HG03175 (cell line): Measurements from ENCODE around the gene GALNTL6.

Experiments used
- ATAC-seq: cut with Tn5 transposase; IDR thresholded peaks from one replicate; pipeline ENCODE4 v1.9.1; 2021; ENCODE audit warnings: mild to moderate bottlenecking, moderate library complexity; ENCODE audit not compliant: unreplicated experiment

Gene GALNTL6

DNA sequence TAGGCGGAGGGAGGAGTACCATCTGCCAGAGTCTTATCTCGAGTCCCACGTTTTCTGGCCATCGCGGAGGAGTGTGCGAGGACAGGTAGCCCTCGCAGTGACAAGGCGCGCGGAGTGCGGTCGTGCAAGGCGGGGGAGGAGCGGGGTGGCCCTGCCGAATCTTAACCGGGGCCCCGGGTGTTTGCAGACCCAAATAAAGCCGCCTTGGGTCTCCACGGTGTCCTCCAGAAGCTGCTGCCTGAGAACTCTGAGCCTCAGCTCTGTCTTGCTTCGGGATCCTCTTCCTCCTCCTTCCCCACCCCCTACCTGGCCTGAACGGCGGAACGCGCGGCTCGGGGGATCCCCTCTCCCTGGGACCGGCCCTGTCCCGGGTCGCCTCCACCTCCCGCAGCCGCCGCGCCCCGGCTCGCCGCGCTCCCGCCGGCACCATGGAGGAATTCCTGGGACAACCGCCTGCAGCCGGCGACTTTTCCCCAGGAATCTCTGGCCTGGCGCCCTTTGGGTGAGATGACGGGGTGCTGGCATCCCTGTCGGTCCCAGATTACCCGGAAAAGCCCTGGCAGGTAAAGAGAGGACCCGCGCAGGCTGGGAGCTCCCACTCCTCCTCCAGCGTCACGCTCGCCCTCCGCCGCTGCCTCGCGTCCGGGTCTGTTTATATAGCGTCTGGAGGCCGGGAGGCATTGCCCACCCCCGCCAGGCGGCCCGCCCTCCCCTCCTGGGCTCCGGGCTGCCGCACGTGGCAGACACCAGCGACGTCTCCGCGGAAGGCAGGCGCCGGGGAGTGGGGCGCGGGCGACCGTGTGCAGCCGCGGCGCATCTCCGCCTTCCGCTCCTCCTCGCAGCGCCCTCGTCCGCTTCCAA lies at the start of gene GALNTL6:
Gene GALNTL6 (plus strand): TSS at position 740 of the 861 bp plus-strand sequence.
- ATAC-seq, result peak; percentile 45

DNA sequence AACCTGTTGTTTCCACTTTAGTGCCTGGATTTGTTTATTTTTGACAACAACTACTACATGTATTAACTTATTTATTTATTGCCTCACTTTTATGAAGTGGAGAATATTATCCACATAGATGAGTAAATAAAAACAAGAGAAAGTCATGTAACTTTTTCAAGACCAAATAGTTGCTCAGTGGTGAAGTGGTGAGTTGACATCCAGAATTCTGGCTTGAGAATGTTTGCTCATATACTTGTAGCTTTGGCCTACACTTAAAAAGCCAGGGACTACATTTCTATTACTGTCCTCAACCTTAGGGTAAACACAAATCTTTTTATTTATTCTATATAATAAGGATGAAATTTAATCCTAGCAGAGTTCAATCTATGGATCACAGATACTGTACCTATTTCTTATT lies 47.7 kb upstream of the GALNTL6 start:
- ATAC-seq, result no peak

DNA sequence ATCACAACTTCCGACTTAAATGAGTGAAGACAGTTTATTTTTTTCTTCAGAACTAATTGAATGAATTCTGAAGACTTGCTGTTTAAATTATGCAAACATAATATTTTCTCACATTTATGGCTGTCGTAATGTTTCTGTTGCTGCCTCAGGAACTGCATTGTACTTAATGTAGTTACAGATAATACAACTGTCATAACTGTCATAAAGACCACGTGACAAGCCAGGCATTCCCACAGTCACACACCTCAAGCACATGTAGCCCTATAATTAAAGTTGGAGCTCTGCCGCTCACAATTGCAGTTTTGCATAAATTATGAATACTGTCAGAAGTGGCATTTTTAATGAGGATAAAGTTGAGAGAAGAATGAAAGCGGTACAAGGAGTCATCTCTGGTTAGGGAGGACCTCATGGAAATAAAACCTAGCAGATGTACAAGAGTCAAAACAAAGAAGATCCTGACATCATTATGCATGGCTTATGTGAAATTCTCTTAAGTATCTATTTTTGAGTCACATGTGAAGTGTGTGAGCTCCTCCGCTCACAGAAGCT lies 38.5 kb upstream of the GALNTL6 start:
- no peak for ATAC-seq

DNA sequence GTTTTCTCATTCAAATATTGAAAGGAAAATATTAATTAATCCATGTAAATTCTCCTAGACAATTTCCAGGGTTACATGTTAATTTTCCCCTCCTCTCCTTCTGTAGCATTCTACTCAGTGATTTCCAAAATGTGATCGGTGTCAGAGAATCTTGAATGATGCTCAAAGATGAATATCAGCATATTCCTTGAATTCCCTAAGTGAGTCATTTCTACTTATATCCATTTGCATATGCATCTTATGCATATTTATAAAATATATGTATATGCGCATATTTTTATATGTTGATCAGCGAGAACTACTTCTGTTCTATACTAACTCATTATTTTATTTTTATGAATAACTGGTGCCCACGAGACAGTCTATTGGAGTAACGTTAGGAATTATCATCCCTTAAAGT lies 33.9 kb upstream of the GALNTL6 start:
- no peak for ATAC-seq

DNA sequence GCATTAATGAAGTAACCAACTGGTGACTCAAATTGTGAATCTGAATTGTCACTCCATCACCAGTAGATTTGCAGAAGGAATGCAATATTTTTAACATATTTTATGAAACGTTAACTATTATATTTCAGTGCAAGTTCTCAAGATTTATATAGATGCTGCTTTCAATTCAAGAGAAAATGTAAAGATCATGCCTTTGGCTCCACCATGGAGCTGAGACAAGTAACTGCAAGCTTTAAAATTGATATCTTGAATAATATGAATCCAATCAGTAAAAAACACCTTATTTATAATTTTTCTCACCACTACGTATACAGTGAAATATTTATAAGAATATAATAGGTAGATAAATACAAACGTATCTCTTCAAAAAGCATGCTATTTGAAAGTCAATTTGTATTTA lies 27.8 kb upstream of the GALNTL6 start:
- ATAC-seq, result no peak

DNA sequence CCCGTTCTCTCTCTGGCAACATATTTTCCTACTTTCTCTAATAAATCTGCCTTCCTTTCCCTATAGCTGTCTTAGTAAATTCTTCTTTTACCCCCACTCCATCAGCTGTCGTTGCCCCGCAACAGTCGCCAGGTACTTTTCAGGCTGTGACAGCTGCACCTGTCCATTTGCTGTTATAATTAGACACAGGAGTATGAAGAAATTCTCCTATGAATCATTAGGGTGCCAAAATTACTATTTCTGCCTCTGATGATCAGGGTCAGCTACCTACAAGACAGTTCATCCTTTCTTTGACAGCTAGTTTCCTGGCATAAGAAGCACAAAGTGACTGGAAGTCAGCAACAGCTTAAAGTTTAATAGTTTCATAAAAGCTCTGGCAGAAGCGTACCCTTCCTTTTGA lies 19.5 kb upstream of the GALNTL6 start:
- no peak for ATAC-seq

DNA sequence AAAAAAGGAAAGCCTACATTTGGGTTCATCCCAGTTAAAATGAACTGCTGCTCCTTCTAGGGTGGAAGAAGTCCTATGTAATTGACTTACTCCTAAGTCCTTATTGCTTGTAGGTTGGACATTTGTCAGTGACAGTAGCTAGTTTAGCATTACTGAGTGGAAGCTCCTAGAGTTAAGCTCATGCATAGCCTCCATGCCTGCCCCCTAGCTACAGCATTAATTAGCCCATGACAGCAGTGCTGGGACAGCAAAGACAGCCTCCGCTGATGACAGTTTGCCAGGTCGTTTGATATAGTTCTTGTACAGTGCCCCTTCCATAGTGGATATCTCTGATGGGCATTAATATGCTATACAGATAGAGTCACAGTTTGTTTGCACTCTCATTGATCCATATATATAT lies 18.7 kb upstream of the GALNTL6 start:
- no peak for ATAC-seq

DNA sequence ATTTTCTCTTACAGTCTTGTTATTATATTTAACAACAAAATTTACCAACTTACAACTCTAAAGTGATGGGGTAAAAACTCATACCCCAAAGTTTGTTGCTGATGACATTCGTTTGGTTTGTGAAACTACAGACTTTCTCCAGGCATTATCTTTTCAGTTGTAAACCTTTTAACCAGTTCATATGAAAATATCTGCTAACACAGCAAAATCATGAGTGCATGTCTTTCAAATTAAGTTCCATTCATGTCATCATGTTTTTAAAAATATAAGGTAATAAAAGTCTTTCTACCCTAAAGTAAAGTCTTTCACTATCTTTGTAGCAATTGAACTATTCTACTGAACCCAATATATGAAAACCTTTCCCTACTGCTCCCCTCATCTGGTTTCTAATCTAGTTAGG lies 3.4 kb upstream of the GALNTL6 start:
- no peak for ATAC-seq

DNA sequence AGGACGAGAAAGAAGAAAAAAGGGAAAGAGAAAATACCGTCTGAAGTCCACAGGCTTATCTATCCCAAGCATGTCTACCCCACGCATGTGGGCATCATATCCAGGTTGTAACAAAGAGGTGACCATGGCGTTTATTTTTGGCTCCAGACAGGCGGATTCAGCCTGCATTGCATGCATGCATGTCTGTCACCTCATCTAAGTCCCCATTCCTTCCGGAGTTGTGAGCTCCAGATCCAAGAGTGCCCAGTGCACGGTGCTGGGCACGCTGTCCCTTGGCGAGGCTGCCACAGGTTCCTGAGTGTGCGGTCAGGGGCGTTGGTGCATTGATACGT lies 905 bp upstream of the GALNTL6 start:
- peak; percentile 7 for ATAC-seq

DNA sequence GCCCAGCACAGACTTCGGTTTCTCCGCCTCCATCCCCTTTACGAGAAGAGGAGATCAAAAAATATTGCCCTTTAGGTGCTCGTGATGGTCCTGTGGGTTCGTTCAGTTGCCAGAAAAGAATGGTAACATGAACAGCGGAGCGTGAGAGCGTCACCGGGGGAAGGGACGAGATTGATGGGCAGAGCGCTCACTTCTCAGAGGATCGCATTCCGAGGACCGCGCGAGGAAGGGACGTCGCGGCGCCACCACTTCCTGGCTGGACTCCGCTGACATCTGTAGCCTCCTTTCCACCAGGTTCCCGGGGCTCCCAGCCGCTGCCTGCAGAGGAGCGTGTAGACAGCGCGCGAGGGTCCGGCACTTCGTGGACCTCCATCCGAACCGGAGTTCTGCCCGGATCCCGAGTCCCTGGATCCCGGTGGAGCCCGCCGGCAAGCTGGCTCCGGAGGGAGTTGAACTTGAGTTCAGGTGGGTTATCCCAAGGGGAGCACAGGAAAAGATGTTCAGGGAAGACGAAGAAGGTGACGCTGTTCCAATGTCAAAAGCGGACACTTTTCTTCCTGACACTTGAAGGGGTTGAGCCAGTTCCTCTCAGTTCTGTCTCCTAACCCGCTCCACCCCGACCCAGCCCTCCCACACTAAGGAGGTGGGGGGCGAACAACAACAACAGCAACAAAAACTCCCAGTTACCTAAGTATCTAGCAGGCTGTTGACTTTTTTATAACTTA lies 484 bp downstream of the GALNTL6 start:
- ATAC-seq, result peak; percentile 9

DNA sequence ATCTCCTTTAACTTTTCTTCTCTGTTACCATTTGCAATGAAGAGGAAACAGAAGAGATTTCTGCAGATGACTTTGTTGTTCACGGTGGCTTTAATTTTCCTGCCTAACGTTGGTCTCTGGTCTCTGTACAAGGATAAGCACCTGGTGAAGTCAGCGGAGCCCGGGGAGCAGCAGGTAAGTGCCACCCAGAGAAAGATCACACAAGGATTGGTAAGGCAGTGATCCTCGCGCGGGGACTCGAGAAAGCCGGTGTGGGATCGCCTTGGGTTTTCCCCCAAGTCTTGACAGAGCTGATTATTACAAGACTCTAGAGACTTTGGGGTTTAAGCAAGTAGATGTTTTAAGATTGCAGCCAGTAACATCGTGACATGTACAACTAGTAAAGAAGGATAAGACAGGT lies 1.3 kb downstream of the GALNTL6 start:
- no peak for ATAC-seq

DNA sequence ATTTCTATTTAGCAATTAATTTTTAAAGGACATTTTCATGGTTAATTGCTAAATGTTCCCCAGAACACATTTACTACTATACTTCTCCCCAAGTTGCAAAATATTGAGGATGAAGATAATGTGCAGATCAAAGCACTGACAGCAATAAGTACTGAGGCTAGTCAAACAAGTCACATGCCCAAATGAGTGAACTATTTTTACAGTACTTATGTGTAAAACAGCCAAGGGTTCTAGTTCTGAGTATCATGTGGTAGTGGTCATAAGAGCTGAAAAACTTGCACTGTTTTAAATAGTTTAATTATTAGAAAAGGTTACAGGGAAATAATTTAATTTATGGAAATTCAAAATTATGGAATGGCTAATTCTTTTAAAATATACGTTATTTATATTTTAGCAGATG lies 3.8 kb downstream of the GALNTL6 start:
- ATAC-seq, result peak; percentile 67

DNA sequence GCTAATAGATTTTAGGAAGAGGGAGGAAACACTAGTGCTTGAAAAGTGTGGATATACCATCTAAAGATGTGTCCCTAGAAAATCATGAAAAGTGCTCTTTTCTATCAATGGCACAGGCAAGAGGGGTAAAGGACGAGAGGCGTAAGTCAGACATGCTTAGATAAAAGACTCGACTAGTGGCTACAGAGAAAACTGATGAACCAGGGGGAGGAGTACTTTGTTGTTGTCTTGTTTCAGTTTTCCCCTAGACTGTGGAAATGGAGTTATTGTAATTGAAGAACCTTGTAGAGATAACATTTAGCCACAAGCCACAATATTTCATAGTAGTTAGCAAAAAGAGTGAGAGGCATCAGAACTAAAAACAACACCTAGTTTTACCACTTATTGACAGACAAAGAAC lies 21.4 kb downstream of the GALNTL6 start:
- ATAC-seq, result no peak

DNA sequence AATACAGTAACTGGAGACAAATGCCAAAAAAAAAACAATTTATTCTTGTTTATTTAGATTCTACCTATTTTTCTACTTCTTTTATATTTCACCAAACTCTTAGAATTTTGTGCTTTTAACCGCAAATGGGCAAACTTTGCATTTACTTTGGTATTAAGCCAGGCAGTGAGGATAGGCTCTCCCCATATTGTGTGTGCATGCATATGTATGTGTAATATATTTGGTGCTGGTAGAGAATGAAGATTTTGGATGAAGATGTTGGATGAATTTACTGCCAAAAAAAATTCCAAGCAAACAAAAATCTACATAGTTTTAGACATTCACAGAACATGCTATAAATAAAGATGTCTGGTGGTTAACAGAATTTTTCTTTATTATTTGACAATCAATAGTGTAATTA lies 30.3 kb downstream of the GALNTL6 start:
- ATAC-seq, result no peak

DNA sequence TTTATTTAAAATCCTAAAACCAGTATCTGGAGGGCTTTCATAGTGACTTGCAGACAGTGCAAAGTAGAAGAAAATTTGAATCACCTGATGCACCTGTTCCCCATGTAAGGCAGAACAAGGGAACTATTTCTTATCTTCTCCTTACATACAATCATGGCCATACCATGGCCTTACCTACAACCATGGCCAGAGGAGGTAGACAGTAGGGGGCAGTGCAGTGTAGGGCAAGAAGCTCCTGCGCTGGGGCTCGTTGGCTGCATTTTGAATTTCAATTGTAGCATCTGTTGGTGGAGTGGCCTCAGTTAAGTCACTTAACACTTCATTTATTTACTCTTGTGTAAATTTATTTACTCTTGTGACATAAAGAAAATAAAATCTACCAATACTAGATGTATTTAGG lies 33.0 kb downstream of the GALNTL6 start:
- ATAC-seq, result peak; percentile 68

DNA sequence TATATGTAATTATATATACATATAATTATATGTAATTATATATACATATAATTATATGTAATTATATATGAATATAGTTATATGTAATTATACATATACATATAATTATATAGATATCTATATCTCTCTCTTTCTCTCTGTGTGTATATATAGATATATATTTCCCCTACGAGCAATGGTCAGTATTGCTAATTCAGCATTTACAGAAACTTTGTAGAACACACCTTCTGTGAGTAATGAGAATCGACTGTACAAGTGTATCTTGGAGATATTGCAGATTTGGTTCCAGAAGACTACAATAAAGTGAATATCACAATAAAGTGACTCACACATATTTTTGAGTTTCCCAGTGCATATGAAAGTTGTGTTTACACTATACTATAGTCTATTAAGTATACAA lies 33.7 kb downstream of the GALNTL6 start:
- no peak for ATAC-seq

DNA sequence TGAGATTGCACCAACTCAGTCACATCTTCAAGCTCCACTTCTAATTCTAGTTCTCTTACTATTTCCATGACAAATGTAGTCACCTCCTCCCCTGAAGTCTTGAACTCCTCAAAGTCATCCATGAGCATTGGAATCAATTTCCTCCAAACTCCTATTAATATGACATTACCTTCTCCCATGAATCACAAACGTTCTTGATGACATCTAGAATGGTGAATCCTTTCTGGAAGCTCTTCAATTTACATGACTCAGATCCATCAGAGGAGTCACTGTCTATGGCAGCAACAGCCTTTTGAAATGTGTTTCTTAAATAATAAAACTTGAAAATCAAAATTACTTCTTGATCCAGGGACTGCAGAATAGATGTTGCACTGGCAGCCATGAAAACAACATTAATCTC lies 34.5 kb downstream of the GALNTL6 start:
- no peak for ATAC-seq

DNA sequence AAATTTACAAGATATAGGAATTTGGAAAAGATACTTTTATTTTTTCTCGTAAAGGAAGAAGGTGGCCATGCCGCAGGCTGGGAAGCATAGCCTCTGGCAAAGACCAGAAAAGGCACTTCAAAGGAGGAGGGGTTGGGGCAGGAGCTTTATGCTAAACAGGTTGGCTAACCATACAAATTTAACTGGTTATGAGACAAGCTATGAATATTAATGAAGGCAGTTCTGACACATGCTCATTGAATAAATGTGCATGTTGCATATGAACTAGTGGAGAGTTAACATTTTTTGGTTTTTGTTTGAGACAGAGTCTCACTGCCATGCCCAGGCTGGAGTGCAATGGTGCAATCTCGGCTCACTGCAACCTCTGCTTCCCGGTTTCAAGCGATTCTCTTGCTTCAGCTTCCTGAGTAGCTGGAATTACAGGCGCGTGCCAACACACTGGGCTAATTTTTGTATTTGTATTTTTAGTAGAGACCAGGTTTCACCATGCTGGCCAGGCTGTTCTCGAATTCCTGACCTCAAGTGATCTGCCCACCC lies 36.5 kb downstream of the GALNTL6 start:
- no peak for ATAC-seq

DNA sequence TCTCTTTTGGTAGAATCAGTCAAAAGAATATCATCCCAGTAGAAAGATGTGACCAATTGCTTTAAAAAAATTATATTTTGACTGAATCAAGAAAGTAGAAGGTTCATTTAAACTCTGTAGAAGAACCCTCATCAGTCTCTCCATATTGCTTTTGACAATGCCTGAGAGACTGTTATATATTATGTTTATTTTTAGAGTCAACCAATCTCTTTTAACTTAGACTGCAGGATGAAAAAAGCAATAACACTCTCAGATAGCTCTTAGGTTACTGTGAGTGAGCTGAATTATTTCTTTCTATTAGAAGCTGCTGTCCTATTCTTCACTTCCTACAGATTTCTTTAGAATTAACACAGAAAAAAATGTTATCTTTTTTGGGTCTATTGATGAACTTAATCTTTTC lies 38.1 kb downstream of the GALNTL6 start:
- ATAC-seq, result no peak

DNA sequence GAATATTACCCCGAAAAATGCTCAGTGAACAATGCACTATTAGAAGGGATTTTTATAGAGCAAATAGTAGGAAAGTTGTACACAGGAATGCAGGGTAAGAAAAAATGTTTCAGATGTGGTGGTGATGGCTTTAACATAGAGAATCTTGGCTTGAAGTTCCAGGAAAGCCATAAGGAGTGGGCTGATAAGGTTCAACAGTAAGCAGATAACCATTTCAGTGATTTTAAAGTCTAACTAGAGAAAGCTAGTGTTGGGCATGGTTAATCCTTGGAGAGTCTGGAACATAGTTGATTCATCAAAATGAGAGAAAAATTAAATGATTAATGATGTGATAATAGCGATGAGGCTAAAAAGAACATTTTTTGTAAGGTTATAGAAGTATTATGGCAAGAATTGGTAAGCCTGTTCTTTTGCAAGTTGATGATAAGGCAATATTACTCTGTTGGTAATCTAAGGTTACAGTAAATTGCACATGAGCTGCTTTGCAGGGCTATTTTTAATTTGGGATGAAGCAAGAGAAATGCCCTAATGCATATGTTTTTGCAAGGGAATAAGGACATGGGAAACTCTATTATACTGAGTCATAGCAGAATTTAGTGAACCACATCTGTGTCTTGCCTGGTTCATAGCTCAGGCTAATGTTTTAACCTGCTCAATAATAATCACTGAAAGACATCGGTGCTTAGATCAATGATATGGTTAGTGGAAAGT lies 44.3 kb downstream of the GALNTL6 start:
- no peak for ATAC-seq

DNA sequence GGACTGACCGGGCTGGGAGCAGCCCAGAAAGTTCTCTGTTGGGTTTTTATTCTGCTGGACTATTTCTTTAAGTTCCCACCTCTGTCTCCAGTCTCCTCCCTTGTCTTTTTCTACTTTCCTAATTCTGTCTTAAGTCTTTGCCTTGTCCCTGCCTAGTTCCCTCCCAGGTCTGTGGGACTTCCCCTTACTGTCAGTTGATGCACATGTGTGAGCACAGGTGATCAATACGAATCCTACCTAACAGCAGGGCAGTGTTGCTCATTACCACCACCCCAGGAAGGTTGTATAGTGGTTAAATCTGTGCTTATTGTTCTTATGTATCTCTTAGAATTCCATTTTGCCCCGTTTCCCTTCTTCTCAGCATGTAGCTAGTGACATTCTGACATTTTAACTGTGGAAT lies 62.1 kb downstream of the GALNTL6 start:
- peak; percentile 58 for ATAC-seq
